ENCODE results near the gene SEPHS1.
A peak's percentile ranks its signal among the peaks of the same experiment; 100 is the strongest.
"Not testable (repeated sequence)": the region's sequence is repeated elsewhere in the genome, so short reads cannot be mapped to it uniquely, and the experiment has no call there.

The SEPHS1 gene, protein sequence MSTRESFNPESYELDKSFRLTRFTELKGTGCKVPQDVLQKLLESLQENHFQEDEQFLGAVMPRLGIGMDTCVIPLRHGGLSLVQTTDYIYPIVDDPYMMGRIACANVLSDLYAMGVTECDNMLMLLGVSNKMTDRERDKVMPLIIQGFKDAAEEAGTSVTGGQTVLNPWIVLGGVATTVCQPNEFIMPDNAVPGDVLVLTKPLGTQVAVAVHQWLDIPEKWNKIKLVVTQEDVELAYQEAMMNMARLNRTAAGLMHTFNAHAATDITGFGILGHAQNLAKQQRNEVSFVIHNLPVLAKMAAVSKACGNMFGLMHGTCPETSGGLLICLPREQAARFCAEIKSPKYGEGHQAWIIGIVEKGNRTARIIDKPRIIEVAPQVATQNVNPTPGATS

DNA sequence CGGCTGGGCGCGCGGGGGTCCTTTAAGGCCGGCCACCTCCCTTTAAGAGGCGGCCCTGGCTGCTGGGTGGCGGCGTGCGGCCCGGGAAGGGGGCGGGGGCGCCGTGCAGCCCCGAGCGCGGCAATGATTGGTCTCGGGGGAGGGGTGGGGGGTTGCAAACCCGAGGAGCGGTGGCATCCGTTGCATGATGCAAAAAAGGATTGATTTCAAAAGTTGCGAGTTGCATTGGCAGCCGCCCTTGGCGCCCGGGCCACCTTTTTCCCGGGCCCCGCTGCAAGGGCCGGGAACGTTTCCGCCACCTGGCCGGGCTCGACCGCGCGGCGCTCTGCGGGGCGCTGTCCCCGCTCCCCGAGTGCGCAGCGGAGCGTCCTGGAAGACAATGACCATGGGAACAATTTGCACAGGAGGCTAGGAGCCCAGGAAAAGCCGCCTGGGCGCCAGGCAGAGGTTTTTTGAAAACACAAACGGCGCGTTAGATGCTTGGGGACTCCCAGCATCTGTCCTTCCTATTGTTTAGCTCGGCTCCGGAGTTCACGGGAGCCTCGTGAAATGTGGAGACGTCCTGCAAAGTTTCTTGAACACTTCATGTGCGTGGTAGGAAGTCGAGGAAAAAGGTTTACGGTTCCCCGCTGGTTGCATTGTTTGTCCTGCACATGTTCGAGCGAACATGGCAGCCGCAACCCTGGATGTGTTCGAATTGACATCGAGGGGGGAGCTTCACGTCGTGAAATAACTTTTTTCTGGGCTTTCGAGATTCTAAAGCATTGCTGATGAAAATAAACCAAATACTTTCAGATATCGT is at the start of gene SEPHS1:
Gene SEPHS1 (minus strand): TSS at position 78 of the 802 bp plus-strand sequence. CDS start 3,343 bp downstream, outside the sequence.
- peak; percentile 87 for DNase-seq

DNA sequence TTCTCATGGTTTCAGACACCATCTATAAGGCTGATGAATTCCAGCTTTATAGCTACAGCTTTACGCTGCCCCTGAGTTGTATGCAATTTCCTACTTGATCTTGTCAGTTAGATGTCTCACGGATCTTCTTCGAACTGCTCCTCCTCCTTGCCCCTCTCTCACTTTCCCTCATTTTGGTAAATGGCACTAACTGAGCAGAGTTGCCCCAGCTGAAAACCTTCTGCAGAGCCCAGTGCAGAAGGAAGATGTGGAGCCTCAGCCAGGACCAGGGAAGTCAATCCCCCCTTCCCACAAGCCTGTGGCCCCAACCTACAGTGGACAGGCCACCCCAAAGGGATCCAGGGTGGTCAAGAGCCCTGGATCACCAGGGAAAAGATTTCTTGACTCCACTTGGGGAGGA is 49.0 kb upstream of the SEPHS1 start:
- DNase-seq = no peak

DNA sequence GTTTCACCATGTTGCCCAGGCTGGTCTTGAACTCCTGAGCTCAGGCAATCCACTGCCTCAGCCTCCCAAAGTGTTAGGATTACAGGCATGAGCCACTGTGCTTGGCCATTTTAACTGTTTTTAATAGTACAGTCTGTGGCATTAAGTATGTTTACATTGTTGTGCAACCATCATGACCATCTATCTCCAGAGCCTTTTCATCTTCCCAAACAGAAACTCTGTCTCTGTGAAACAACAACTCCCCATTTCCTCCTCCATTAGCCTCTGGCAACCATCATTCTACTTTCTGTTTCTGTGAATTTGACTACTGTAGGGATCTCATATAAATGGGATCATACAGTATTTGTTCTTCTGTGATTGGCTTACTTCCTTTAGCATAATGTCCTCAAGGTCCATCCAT is 48.3 kb upstream of the SEPHS1 start:
- no peak for DNase-seq

DNA sequence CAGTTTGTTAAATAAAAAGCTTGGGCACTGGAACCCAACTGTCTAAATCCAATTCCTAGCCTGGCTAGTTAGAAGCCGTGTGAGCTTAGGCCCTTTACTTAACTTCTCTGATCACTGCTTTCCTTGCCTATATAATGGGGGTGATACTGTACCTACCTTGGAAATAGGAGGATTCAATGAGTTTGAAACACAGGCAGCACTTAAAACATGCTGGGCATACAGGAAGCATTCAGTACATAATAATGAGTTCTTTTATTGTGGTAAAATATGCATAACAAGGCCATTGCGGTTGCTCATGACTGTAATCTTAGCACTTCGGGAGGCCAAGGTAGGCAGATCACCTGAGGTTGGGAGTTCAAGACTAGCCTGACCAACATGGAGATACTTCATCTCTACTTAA is 47.4 kb upstream of the SEPHS1 start:
- DNase-seq = no peak

DNA sequence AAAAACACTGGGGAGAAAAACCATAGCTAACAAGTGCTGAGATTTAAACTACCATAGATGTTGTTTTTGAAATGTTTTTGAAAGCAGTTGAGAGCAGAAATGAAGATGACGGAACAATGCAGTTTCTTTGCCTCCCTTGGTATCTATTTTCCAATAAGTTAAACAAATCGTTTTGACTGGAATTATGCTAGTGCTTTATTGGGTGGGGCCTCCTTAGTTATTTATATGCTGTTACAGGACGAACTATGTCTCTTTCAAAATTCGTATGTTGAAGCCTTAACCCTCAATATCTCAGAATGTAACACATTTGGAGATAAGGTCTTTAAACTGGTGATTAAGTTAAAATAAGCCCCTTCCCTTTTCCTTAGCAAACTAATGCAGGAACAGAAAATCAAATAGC is 45.5 kb upstream of the SEPHS1 start:
- DNase-seq = no peak

DNA sequence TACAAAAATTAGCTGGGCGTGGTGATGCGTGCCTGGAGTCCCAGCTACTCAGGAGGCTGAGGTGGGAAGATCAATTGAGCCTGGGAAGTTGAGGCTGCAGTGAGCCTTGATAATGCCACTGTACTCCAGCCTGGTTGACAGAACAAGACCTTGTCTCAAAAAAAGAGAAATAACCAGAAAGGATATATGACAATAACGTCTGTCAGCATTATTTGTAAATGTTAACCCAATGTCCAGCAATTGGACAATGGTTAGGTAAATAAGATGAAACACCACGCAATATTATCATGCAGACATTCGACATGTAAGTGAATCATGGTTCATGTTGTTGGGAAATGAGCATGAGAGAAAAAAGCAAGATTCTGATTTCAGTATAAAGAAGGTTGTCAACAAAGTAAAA is 44.6 kb upstream of the SEPHS1 start:
- no peak for DNase-seq

DNA sequence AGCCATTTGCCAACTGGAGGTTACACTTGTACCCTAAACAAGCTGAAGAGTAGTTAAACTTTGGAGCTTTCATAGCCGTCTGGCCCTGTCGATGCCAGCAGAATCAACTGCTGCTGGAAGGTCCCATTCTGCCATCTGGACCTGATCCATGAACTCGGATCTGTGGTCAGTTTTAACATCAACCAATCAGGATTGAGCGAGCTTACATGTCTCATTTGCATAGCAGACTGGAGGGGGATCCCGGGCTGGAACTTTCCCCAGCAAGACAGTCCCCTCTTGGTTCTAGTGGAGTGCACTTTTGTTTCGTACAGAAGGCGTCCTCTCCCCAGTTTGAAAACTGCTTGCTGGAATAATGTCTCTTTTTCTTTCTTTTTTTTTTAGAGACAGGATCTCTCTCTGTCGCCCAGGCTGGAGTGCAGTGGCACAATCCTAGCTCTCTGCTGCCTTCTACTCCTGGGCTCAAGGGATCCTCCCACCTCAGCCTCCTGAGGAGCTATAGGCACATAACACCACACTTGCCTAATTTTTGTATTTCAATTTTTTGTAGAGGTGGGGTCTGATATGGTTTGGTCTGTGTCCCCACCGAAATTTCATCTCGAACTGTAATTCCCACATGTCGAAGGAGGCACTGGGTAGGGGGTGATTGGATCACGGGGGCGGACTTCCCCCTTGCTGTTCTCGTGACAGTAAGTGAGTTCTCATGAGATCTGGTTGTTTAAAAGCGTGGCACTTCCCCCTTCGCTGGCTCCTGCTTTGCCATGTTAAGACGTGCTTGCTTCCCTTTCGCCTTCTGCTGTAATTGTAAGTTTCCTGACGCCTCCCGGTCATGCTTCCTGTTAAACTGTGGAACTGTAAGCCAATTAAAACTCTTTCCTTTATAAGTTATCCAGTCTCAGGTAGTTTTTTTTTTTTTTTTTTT is 42.8 kb upstream of the SEPHS1 start:
- DNase-seq = peak; percentile 34

DNA sequence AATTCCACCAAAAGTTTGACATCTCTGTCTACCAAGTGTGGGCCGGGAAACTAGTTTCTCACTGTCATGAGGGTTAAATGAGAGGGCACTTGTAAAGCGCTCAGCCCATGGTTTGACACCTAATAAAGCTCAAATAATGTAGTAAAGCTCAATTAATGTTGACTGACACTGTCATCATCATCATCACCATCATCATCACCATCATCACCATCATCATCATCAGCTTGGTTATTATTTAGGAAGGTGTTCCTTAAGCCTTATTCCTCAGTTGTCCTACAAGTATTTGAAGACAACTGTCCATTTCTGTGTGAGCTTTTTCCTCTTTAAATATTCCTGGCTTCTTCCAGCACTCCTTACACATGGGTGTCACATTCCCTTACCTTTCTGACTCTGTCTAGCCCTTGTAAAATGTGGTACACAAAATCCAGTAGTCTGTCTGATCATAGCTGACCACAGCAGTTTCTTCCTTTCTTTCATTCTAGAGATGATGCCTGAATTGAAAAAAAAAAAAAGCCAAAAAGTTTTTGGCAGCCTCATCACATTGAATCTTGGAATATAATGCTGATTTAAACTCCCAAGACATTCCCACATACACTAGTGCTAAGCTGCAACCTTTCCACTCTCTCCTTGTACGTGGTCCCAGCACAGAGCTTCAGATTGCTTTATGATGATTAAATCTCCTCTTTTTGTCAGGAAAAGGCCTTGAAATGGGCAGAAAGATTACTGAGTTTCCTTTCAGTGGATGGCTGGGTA is 40.6 kb upstream of the SEPHS1 start:
- no peak for DNase-seq

DNA sequence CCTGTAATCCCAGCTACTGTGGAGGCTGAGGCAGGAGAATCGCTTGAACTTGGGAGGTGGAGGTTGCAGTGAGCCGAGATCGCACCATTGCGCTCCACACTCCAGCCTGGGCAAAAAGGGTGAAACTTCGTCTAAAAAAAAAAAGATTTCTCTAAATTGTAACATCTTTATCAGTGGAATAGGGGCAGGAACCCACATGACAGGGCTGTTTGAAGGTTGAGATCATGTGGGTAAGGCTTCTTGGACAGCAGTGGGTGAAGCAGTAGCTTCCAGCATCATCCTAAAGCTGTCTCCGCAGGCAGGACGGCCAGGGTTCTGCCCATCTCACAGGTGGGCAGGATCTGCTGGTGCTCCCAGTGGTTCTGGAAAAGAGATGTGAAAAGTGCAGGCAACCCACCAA is 37.9 kb upstream of the SEPHS1 start:
- no peak for DNase-seq

DNA sequence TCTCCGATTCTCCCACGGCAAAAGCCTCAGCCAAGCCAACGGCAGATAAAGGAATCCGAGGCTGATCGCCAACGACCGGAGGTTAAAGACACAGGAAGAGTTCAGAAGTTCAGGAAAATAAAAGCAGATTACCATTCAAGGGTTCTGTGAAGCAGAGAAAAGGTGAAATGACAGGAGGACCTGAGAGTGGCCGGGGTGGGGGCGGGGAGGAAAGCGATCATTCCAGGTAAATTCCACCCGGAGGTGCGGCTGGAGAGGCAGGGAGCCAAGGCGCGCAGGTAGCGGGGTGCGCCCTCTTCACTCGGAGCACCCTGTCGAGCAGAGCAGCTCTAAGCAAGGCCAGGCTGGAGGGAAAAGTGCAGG is 35.3 kb upstream of the SEPHS1 start:
- no peak for DNase-seq

DNA sequence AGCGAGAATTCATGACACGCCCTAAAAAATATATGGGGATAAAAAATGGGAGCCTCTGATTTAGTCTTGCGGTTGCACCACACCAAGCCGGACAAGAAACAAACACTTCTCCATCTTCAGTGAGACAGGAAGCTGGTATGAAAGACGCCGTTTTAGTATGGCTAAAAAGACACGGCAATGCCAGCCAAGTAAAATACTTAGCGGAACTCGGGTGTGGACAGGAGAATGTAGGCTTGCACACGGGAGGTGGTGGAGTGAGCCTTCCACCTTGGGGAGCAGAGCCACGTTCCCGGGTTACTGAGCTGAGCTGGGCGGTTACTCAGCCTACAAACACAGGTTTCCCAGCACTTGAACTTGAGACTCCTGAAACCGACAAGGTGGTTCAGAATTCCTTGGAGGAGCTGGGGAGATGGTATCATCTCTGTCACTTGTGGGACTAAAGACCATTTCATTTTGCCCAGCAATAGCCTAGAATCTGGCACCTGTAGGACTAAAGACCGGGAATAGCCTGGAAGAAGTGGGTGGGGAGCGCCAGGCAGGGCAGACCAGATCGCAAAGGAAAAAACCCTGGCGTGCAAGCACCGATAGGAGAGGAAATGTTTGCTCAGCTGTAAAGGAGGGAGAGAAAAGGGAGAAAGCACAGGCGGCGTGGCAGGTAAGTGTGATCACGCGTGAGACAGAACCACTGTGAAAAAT is 34.8 kb upstream of the SEPHS1 start:
- peak; percentile 12 for DNase-seq

DNA sequence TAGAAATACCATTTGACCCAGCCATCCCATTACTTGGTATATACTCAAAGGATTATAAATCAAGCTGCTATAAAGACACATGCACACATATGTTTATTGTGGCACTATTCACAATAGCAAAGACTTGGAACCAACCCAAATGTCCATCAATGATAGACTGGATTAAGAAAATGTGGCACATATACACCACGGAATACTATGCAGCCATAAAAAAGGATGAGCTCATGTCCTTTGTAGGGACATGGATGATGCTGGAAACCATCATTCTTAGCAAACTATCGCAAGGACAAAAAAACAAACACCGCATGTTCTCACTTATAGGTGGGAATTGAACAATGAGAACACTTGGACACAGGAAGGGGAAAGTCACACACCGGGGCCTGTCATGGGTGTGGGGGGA is 31.0 kb upstream of the SEPHS1 start:
- not testable (repeated sequence) for DNase-seq

DNA sequence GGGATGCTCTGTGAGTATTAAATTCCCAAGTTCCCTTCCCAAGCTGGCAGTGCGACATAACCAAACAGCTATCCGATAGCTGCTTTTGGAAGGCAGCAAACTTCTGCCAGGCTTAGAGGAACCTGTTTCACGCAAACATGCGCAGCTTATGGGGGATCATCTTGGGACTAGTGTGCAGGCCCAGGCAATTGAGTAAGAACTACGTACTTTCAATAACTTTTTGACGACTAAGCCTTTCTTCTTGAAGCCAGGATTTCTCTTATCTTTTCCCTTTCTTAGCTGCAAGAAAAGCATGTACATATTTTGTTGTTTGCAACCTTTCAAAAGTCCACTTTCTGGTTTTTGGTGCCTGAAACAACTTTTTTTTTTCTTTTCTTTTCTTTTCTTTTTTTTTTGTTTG is 28.7 kb upstream of the SEPHS1 start:
- DNase-seq = no peak

DNA sequence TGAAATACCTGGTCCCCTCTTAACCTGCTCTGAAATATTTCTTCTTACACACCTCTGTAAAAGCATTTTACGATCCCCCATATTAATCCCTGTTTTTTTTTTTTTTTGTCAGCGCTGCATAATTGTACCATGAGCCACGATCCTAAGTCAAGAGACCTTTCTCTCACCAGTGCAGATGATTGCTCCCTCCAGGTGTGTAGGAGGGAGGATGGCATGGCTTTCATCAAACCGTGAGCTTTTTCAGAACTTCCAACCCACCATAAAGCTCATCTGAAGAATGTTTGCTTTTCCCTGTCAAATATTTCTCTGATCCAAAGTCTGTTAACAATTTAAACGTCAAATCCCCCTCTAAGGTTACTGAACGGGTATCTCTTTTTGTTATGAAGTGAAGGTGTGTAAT is 28.2 kb upstream of the SEPHS1 start:
- no peak for DNase-seq

DNA sequence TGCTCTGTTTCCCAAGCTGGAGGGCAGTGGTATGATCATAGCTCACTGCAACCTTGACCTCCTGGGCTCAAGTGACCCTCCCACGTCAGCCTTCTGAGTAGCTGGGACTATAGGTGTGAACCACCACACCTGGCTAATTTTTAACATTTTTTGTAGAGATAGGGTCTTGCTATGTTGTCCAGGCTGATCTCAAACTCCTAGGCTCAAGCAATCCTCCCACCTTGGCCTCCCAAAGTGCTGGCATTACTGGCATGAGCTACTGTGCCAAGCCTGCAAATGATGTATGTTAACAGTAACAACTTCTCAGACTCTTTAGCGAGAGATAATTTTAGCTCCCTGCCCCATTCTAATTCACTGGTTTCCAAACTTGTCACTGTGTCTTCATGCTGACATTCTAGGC is 27.7 kb upstream of the SEPHS1 start:
- no peak for DNase-seq

DNA sequence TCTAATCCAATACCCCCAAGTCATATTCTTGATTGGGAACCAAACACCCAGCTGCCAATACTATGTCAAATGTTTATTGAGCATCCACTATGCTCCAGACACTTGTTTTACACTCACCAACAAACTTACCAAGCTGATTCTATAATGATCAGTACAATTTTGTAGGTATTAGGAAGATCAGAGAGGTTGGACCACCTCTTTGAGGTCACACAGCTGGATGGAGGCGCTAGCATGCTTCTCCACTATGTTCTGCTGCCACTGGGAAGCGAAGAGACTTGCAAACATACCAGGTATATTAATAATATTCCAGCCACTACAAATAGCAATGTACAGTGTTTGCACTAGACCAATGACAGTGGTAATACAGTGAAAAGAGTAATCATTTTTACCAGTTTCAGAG is 25.6 kb upstream of the SEPHS1 start:
- no peak for DNase-seq

DNA sequence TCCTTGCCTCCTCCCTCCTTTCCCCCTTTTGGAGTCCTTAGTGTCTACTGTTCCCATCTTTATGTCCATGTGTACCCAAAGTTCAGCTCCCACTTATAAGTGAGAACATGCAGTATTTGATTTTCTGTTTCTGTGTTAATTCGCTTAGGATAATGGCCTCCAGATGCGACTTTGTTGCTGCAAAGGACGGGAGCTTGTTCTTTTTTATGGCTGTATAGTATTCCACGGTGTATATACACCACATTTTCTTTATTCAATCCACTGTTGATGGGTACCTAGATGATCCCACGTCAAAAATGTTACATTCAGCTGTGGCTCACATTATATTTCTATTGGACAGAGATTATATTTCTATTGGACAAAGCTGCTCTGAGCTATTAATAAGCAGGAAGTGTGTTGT is 24.4 kb upstream of the SEPHS1 start:
- DNase-seq = no peak

DNA sequence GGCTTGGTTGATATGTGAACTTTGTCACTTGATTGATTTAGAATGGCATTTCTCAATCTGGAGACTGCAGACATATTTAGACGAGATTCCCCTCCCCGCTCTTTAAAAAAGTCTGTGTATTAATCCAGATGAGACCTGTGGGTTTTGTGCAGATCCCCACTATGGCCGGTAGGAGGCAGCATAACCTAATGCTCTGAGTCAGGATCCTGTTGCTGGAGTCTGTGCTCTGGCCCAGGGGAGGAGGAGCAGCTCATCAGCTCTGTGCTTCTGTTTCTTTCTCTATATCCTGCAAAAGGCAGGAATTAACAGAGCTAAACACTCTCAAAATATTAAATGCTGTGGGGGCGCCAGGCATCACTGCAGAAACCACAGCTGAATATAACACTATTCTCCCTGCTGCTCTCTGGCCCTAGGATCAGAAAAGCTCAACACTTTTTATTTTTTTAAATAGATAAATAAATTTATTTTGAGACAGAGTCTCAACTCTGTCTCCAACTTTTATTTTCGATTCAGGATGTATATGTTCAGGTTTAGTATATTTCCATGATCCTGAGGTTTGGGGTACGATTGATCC is 23.9 kb upstream of the SEPHS1 start:
- peak; percentile 92 for DNase-seq

DNA sequence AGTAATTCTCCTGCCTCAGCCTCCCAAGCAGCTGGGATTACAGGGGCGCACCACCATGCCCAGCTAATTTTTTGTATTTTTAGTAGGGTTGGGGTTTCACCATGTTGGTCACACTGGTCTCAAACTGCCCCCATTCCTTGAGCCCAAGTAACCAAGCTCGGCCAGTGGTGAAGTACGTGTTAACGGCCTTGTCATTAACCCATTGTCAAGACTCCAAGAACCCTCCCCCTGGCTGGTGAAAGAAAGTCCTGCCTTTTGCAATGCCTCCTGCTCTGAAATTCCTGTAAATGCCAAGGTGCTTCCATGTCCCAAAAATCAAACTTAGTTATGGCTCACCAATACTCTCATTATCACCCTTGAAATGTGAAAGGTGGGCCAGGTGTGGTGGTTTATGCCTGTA is 18.8 kb upstream of the SEPHS1 start:
- no peak for DNase-seq

DNA sequence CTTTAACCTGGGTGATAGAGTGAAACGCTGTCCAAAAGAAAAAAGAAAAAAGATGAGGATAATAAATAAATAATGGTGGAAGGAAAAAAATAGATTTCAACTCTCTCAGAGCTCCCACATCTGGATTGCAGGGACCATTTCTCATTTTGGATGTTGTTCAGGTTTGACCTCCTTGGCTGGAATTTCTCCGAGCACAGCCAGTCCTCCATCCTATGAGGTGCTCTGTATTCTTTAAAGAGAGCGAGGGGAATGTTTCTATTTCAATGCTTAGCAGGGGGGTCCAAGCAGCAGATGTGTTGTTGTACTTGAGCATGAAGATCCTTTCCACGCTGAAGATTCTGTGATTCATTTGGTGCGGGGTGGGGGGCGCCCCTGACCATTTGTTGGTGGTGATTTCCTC is 17.7 kb upstream of the SEPHS1 start:
- no peak for DNase-seq

DNA sequence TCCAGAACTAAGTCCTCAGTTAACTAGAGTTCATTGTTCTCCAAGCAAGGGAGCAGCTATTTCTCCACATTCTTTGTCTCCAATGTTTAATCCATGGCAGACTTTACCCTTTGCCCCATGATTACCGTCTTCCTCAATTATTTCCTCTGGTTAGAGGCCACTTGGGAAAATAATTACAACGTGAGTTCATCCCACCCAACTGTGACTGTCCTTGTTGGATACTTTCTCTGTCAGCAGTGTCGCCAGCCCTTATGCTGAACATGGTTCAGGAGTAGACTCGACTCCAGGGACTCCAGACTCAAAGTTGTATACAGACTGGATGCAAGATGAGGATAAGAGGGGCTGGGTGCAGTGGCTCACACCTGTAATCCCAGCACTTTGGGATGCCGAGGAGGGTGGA is 17.1 kb upstream of the SEPHS1 start:
- DNase-seq = no peak

DNA sequence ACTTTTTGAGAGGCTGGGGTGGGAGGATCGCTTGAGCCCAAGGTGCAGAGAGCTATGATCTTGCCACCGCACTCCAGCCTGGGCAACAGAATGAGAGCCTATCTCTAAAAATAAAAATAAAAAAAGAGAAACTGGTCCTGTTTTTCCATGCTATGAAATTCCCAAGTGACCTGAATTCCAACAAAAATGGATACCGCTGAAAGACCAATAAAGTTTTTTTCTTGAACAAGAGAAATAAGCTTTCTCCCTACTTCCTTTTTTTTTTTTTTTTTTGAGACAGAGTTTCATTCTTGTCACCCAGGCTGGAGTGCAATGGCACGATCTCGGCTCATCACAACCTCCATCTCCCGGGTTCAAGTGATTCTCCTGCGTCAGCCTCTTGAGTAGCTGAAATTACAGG is 12.5 kb upstream of the SEPHS1 start:
- DNase-seq = no peak

All from hematopoietic multipotent progenitor cell treated with erythropoietin and hydrocortisone succinate and interleukin-3 and kit ligand, for 6 days (in vitro differentiated cells).